Measurements from ENCODE around the gene PARVA.

The PARVA gene

GRCh38 chr11:12556155-12556554, 178.8 kb downstream of the PARVA start:
- TF ChIP-seq, protein P1, sequence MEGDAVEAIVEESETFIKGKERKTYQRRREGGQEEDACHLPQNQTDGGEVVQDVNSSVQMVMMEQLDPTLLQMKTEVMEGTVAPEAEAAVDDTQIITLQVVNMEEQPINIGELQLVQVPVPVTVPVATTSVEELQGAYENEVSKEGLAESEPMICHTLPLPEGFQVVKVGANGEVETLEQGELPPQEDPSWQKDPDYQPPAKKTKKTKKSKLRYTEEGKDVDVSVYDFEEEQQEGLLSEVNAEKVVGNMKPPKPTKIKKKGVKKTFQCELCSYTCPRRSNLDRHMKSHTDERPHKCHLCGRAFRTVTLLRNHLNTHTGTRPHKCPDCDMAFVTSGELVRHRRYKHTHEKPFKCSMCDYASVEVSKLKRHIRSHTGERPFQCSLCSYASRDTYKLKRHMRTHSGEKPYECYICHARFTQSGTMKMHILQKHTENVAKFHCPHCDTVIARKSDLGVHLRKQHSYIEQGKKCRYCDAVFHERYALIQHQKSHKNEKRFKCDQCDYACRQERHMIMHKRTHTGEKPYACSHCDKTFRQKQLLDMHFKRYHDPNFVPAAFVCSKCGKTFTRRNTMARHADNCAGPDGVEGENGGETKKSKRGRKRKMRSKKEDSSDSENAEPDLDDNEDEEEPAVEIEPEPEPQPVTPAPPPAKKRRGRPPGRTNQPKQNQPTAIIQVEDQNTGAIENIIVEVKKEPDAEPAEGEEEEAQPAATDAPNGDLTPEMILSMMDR (IDR thresholded peaks at IDR 0.05; ENCODE audit: low read depth, low read length) = no peak
- peak; percentile 31 for DNase-seq (ENCODE audit: low read depth, low spot score)
- in situ Hi-C loops (cut with HindIII; ENCODE audit: low sequenced_read_pairs) = no loop called here
- no peak overlapping the region for H3K4me3 ChIP-seq (ENCODE audit: low read depth, low read length)

DNA sequence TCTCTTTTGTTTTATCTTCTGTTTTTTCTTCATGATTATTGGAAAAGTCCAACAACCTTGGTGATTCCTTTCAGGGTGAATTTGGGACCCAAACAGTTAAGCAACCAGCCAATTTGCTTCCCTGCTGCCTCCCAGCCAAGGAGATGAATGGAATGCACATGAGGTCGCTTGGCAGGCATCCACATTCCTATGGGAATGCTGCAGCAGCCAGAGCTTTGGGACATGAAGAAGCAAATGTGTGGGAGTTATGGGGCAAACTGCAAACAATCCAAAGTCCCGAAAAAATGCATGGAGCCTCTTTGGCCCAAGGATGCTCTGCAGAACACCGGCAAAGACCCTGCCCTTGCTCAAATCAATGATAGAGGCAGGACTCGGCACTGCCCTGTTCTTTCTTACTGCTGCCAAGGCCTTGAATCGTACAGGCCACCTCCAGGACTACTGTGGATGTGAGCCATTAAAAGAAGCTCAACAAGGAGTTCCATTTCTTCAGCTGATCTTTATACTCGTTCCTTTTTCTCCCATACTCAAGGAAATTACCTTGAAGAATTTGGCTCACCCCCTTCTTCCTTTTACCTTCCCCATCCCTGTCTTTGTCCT, 179.5 kb downstream of the PARVA start:
- TF ChIP-seq, protein P1 (IDR thresholded peaks at IDR 0.05; ENCODE audit: low read depth, low read length) = no peak
- no peak overlapping the region for H3K4me3 ChIP-seq (ENCODE audit: low read depth, low read length)
- peak; percentile 90 for DNase-seq (ENCODE audit: low read depth, low spot score)
- in situ Hi-C loops (cut with HindIII; ENCODE audit: low sequenced_read_pairs) = no loop called here

DNA sequence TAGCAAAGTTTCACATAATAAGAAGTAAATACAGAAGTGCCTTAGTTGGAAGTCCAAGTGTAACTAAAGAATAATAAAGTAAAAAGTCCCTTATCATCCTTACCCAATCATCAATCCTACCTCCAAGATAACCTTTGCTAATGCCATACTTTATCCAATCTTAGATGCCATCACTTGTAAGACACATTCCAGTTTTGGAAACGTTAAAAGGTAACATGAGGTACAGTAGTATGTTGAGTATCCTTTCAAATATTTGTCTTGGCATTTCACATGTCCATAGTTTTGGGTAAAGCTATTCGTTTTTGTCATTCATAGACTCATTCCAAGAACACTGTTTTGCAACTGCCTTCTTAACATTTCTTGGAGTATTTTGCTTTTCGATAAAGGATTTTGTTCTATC, 181.6 kb downstream of the PARVA start:
- in situ Hi-C loops (cut with HindIII; ENCODE audit: low sequenced_read_pairs) = no loop called here

GRCh38 chr11:12560362-12560761, 183.0 kb downstream of the PARVA start:
- in situ Hi-C loops (cut with HindIII; ENCODE audit: low sequenced_read_pairs) = no loop called here
- no peak overlapping the region for H3K4me3 ChIP-seq (ENCODE audit: low read depth, low read length)
- DNase-seq (ENCODE audit: low read depth, low spot score) = no peak
- TF ChIP-seq, protein P1 (IDR thresholded peaks at IDR 0.05; ENCODE audit: low read depth, low read length) = no peak

More for the DNA sequence above, 181.6 kb downstream of the PARVA start:
- no peak for DNase-seq (ENCODE audit: low read depth, low spot score)
- no peak overlapping the region for H3K4me3 ChIP-seq (ENCODE audit: low read depth, low read length)
- TF ChIP-seq, protein P1 (IDR thresholded peaks at IDR 0.05; ENCODE audit: low read depth, low read length) = no peak

DNA sequence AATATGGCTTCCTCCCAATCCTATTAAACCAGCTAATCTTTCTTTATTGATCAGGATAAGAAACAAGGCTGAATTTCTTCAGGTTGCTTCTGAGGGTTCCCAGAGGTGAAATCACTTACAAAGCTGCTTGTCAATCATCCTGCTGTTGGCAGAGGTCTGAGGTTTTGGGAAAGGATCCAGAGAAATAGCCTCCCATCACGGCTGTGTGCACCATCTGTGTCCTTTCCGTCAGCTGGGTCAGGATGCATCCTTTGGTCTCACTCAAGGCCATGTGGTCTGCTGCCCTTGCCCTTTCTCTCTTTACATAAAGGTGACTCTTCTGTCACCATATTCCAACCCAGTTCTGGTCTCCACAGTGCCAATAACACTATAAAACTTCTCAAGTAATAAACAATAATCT, 183.5 kb downstream of the PARVA start:
- TF ChIP-seq, protein P1 (IDR thresholded peaks at IDR 0.05; ENCODE audit: low read depth, low read length) = no peak
- DNase-seq (ENCODE audit: low read depth, low spot score) = no peak
- in situ Hi-C loops (cut with HindIII; ENCODE audit: low sequenced_read_pairs) = no loop called here
- H3K4me3 ChIP-seq (ENCODE audit: low read depth, low read length) = no peak overlapping the region

DNA sequence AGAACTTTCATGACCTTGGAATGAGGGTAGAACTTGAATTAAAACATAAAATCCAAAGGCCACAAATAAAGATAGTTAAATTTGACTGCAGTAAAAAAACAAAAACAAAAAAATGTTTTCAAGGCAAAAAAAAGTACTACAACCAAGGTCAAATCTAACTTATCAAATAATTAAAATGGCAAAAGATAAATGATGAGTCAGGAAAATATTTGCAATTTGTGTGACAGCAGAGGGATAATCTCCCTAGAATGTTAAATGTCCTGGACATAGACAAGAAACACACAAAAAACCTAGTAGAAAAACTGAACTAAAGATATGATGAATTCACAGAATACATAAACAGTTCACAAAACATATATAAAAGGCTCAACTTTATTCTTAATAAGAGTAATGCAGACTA, 186.6 kb downstream of the PARVA start:
- TF ChIP-seq, protein P1 (IDR thresholded peaks at IDR 0.05; ENCODE audit: low read depth, low read length) = no peak
- no peak for DNase-seq (ENCODE audit: low read depth, low spot score)
- in situ Hi-C loops (cut with HindIII; ENCODE audit: low sequenced_read_pairs) = no loop called here
- no peak overlapping the region for H3K4me3 ChIP-seq (ENCODE audit: low read depth, low read length)
